ENCODE measurements around the gene MARK3.

MARK3 gene

GRCh38 chr14:103529383-103530365 is 144.5 kb downstream of the MARK3 start:
- DNase-seq: no peak
- Mint-ChIP-seq H3K4me3 (peak overlapping the region; percentile 95), H3K36me3 (ENCODE audit: low read depth) (no peaks in the 10 kb centered on the region), H3K4me1 (peaks cover 55% of the 10 kb centered on the region), H3K9me3 (no peaks in the 10 kb centered on the region), H3K27me3 (ENCODE audit: low read depth, poor library complexity) (no peaks in the 10 kb centered on the region), H3K27ac (peak overlapping the region; percentile 59)
- no peak for TF ChIP-seq CTCF (IDR thresholded peaks at IDR 0.05)

DNA sequence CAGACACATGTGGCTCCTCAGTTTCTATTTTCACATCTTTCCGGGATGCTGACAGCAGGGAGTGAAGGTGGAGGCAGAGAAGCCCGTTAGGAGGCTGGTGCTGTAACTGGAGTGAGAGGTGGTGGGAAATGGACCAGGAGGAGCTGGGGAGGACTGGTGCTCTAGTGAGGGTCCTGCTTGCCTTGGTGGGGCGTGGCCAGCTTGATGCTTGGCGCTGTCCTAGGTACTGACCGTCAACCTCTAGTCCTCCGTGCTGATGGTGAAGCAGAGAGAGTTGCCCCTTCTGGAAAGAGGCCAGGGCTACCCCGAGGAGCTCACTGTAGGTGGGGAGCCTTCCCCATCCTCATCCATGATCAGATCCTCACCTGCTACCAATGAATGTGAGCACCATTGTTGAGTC is 145.2 kb downstream of the MARK3 start:
- H3K4me3 Mint-ChIP-seq: peak overlapping the region; percentile 95
- no peak for TF ChIP-seq CTCF (IDR thresholded peaks at IDR 0.05)
- no peak overlapping the region for H3K27ac Mint-ChIP-seq
- H3K36me3 Mint-ChIP-seq (ENCODE audit: low read depth): no peaks in the 10 kb centered on the region
- peak; percentile 83 for DNase-seq
- H3K4me1 Mint-ChIP-seq: peaks cover 48% of the 10 kb centered on the region
- H3K9me3 Mint-ChIP-seq: no peaks in the 10 kb centered on the region
- H3K27me3 Mint-ChIP-seq (ENCODE audit: low read depth, poor library complexity): no peaks in the 10 kb centered on the region

DNA sequence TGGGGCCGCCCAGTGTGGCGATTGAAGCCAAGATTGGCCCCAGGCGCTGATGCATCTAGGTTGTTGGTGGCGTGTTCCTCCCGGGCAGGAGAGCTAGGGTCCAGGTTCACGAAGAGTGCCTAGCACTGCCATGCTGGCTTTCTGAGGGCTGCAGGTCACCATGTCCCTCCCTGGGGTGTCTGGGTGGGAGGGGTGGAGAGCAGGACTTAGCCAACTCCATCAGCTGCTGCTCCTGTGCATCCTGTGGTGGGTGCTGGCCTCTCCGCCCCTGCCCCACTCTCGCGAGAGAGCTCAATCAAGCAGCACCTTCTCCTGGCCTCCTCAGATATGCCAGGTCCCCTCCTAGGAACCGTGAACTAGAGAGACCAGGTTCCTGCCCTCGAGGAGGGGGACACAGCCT is 145.6 kb downstream of the MARK3 start:
- Mint-ChIP-seq H3K9me3 (no peaks in the 10 kb centered on the region), H3K4me3 (no peak overlapping the region), H3K27ac (no peak overlapping the region), H3K4me1 (peaks cover 43% of the 10 kb centered on the region), H3K36me3 (ENCODE audit: low read depth) (no peaks in the 10 kb centered on the region), H3K27me3 (ENCODE audit: low read depth, poor library complexity) (no peaks in the 10 kb centered on the region)
- no peak for DNase-seq
- TF ChIP-seq CTCF (IDR thresholded peaks at IDR 0.05): no peak

- peaks cover 36% of the 10 kb centered on the region for H3K4me1 Mint-ChIP-seq
Observed at GRCh38 chr14:103531421-103532215, 146.4 kb downstream of the MARK3 start.

More at GRCh38 chr14:103531421-103532215, 146.4 kb downstream of the MARK3 start:
- DNase-seq: no peak
- no peak overlapping the region for H3K27ac Mint-ChIP-seq
- TF ChIP-seq CTCF (IDR thresholded peaks at IDR 0.05): no peak
- no peaks in the 10 kb centered on the region for H3K36me3 Mint-ChIP-seq (ENCODE audit: low read depth)
- no peaks in the 10 kb centered on the region for H3K27me3 Mint-ChIP-seq (ENCODE audit: low read depth, poor library complexity)
- H3K9me3 Mint-ChIP-seq: no peaks in the 10 kb centered on the region
- no peak overlapping the region for H3K4me3 Mint-ChIP-seq

Measured in nephron progenitor cell (in vitro differentiated cells).